Vagina (tissue), 2 donors: ENCODE results near the gene SCN4A.

Experiments
- CTCF ChIP-seq, 3 experiments: fragments of 450-650 bp in 2 of 3; fragments of 200-600 bp in 1 of 3; sonication (generic) in 1 of 3; IDR thresholded peaks; one replicate each; pipeline ENCODE4 v1.5.1; 2017 to 2019; ENCODE audit warnings: antibody characterized with exemption in 3 of 3, mild to moderate bottlenecking in 2 of 3, moderate library complexity in 2 of 3
- POLR2A ChIP-seq, 2 donors: fragments of 450-650 bp; IDR thresholded peaks; one replicate each; pipeline ENCODE4 v1.6.1; 2017; ENCODE audit warnings: antibody characterized with exemption in 2 of 2, mild to moderate bottlenecking in 2 of 2, moderate library complexity in 2 of 2
- POLR2AphosphoS5 ChIP-seq, 2 donors: sonication (generic); formaldehyde crosslinking; IDR thresholded peaks; one replicate each; pipeline ENCODE4 v1.9.0; 2017; ENCODE audit warnings: antibody characterized with exemption in 2 of 2, mild to moderate bottlenecking in 2 of 2, low read depth in 1 of 2; ENCODE audit not compliant: insufficient read depth in 1 of 2

DNA sequence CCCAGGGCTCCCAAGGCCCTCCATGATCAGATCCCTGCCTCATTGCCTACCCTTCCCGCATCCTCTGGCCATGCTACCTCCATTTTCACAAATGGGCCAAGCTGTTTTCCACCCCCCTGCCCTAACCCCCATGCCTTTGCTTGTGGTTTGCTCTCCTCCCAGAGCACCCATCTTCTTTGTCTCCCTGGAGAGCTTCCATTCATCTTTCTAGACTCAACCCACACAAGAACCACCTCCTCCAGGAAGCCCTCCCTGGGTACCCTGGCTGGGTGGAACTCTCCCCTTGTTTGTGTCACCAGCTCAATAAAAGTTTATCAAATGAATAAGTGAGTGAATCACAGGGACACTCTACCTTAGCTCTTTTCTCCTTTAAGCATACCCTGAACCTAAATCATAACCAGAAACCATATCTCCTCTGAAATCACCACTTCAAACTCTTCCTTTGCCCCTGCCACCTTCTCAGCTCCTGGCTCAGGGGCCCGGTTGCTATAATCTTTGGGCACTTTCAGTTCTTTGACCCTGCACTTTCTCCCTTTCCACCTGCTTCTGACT lies 2.9 kb upstream of the SCN4A start:
- TF ChIP-seq CTCF (IDR thresholded peaks at IDR 0.05) (no peak), POLR2A (IDR thresholded peaks at IDR 0.05) (no peak), POLR2AphosphoS5 (IDR thresholded peaks at IDR 0.05; ENCODE audit: insufficient read depth in 1 of 2, low read depth in 1 of 2) (no peak)
